DND-41 (cell line): Measurements from ENCODE around the gene TMEM242.

Experiments
- ATAC-seq: fragments of 200-7000 bp; cut with Tn5 transposase; 3 replicates; pipeline ENCODE4 v1.9.1; 2021; ENCODE audit warnings: low read depth; ENCODE audit not compliant: insufficient read depth
- DNase-seq: peaks from one replicate; pipeline ENCODE4 v3.0.0-alpha.2; 2020
- H2AFZ ChIP-seq: 2 replicates; pipeline ENCODE4 v1.6.0; 2012; ENCODE audit warnings: low read depth, low read length
- H3K27ac ChIP-seq: 2 replicates; pipeline ENCODE4 v1.5.1; 2012; ENCODE audit warnings: low read length, inconsistent platforms
- H3K27me3 ChIP-seq: fragments of 200-600 bp; sonication (generic); 2 replicates; pipeline ENCODE4 v1.6.0; 2012; ENCODE audit warnings: low read length, mild to moderate bottlenecking, inconsistent platforms; ENCODE audit not compliant: insufficient read depth, poor library complexity
- H3K36me3 ChIP-seq: 2 replicates; pipeline ENCODE4 v1.5.1; 2012; ENCODE audit warnings: low read length, inconsistent platforms; ENCODE audit not compliant: insufficient read depth
- H3K4me1 ChIP-seq: 2 replicates; pipeline ENCODE4 v1.5.1; 2012; ENCODE audit warnings: mild to moderate bottlenecking, low read length; ENCODE audit not compliant: insufficient read depth
- H3K4me2 ChIP-seq: 2 replicates; pipeline ENCODE4 v1.6.0; 2012; ENCODE audit warnings: mild to moderate bottlenecking, moderate library complexity, low read length, inconsistent platforms; ENCODE audit not compliant: insufficient read depth
- H3K4me3 ChIP-seq, 2 experiments: fragments of 200-600 bp in 1 of 2; shearing (Covaris generic) in 1 of 2; 2 replicates each; pipeline ENCODE4 v1.5.1; 2012 to 2016; ENCODE audit warnings: inconsistent platforms in 2 of 2, low read length in 2 of 2, mild to moderate bottlenecking in 2 of 2, low read depth in 1 of 2, moderate library complexity in 1 of 2
- H3K79me2 ChIP-seq: 2 replicates; pipeline ENCODE4 v1.6.0; 2012; ENCODE audit warnings: low read length, inconsistent platforms; ENCODE audit not compliant: insufficient read depth
- H3K9ac ChIP-seq: 2 replicates; pipeline ENCODE4 v1.6.0; 2012; ENCODE audit warnings: low read depth, mild to moderate bottlenecking, inconsistent platforms, low read length, moderate library complexity
- H3K9me3 ChIP-seq: 2 replicates; pipeline ENCODE4 v1.5.1; 2012; ENCODE audit warnings: low read length, moderate library complexity, mild to moderate bottlenecking, inconsistent platforms; ENCODE audit not compliant: insufficient read depth, severe bottlenecking
- H4K20me1 ChIP-seq: 2 replicates; pipeline ENCODE4 v1.6.0; 2012; ENCODE audit warnings: low read length; ENCODE audit not compliant: insufficient read depth
- CTCF ChIP-seq: IDR thresholded peaks from 2 replicates; pipeline ENCODE4 v1.5.1; 2012; ENCODE audit warnings: borderline replicate concordance, low read length, moderate library complexity, mild to moderate bottlenecking; ENCODE audit not compliant: poor library complexity, severe bottlenecking; ENCODE audit errors: extremely low read depth
- EZH2 ChIP-seq: IDR thresholded peaks from 3 replicates; pipeline ENCODE4 v1.6.1; 2012; ENCODE audit warnings: borderline replicate concordance, low read depth, mild to moderate bottlenecking, moderate library complexity, low read length, inconsistent platforms; ENCODE audit not compliant: severe bottlenecking

The TMEM242 gene

GRCh38 chr6:157251586-157252247 is 71.6 kb downstream of the TMEM242 start:
- peaks cover 2% of the 10 kb centered on the region; the same call in 1 of the 2 replicates for H4K20me1 ChIP-seq
- ATAC-seq (no peak), DNase-seq (no peak)
- H3K79me2 ChIP-seq, result no peaks in the 10 kb centered on the region
- no peak overlapping the region for H2AFZ ChIP-seq
- H3K9me3 ChIP-seq, result peaks cover 4% of the 10 kb centered on the region
- no peak overlapping the region for H3K27ac ChIP-seq
- no peak overlapping the region for H3K4me2 ChIP-seq
- H3K4me1 ChIP-seq, result no peaks in the 10 kb centered on the region
- no peak overlapping the region for H3K9ac ChIP-seq
- TF ChIP-seq CTCF (no peak), EZH2 (no peak)
- H3K36me3 ChIP-seq, result no peaks in the 10 kb centered on the region
- no peak overlapping the region for H3K4me3 ChIP-seq
- H3K27me3 ChIP-seq, result peaks cover 13% of the 10 kb centered on the region

- Histone ChIP-seq H3K27me3 (peaks cover 5% of the 10 kb centered on the region), H3K27ac (no peak overlapping the region), H4K20me1 (peaks cover under 1% of the 10 kb centered on the region; the same call in 1 of the 2 replicates), H3K79me2 (no peaks in the 10 kb centered on the region), H3K4me3 (no peak overlapping the region), H3K4me1 (no peaks in the 10 kb centered on the region), H2AFZ (no peak overlapping the region), H3K9ac (no peak overlapping the region), H3K4me2 (no peak overlapping the region), H3K9me3 (peaks cover 4% of the 10 kb centered on the region), H3K36me3 (no peaks in the 10 kb centered on the region)
- ATAC-seq (no peak), DNase-seq (no peak)
- no peak for TF ChIP-seq EZH2
- TF ChIP-seq CTCF, result no peak
Observed at GRCh38 chr6:157249826-157250225, 73.5 kb downstream of the TMEM242 start.

GRCh38 chr6:157248264-157248663 is 75.1 kb downstream of the TMEM242 start:
- Histone ChIP-seq H3K4me3 (no peak overlapping the region), H3K79me2 (no peaks in the 10 kb centered on the region), H3K4me1 (no peaks in the 10 kb centered on the region), H3K36me3 (no peaks in the 10 kb centered on the region), H3K27me3 (peaks cover 2% of the 10 kb centered on the region), H3K9me3 (peaks cover 4% of the 10 kb centered on the region), H3K4me2 (no peak overlapping the region), H2AFZ (no peak overlapping the region), H3K9ac (no peak overlapping the region), H4K20me1 (no peaks in the 10 kb centered on the region; the same call in 1 of the 2 replicates), H3K27ac (no peak overlapping the region)
- DNase-seq, result no peak
- ATAC-seq, result no peak
- no peak for TF ChIP-seq EZH2
- TF ChIP-seq CTCF, result no peak
